Adrenal gland (tissue), 5 donors: ENCODE measurements around the gene KCNK2.

ENCODE experiments used
- CTCF ChIP-seq, 6 experiments: fragments of 450-650 bp in 4 of 6; fragments of 200-600 bp in 2 of 6; sonication (generic) in 1 of 6; IDR thresholded peaks; 1 replicate in 5 of 6; 2 replicates in 1 of 6; pipeline versions ENCODE4 v1.5.1 to v1.8.0; 2016 to 2021; ENCODE audit warnings: antibody characterized with exemption in 6 of 6, mild to moderate bottlenecking in 2 of 6, moderate library complexity in 1 of 6
- POLR2A ChIP-seq, 2 donors: fragments of 450-650 bp; IDR thresholded peaks; one replicate each; pipeline ENCODE4 v1.6.1; 2017; ENCODE audit warnings: antibody characterized with exemption in 2 of 2, mild to moderate bottlenecking in 2 of 2, moderate library complexity in 1 of 2
- donor health status: DM: no; HTN: no; CAD: no.

- TF ChIP-seq CTCF (IDR thresholded peaks at IDR 0.05) = no peak
- TF ChIP-seq POLR2A (IDR thresholded peaks at IDR 0.05) = no peak
These were observed 26.6 kb downstream of the KCNK2 start for GRCh38 chr1:215109171-215109570.
